Stimulated activated CD4-positive, alpha-beta T cell treated with anti-CD3 and anti-CD28 coated beads, Interleukin-4, amount 100 ng/mL, for 1 hour (primary cell): ENCODE data around the gene MYD88.

Experiments used
- DNase-seq: peaks from one replicate; pipeline ENCODE4 v3.0.0-alpha.2; 2020

The MYD88 gene

DNA sequence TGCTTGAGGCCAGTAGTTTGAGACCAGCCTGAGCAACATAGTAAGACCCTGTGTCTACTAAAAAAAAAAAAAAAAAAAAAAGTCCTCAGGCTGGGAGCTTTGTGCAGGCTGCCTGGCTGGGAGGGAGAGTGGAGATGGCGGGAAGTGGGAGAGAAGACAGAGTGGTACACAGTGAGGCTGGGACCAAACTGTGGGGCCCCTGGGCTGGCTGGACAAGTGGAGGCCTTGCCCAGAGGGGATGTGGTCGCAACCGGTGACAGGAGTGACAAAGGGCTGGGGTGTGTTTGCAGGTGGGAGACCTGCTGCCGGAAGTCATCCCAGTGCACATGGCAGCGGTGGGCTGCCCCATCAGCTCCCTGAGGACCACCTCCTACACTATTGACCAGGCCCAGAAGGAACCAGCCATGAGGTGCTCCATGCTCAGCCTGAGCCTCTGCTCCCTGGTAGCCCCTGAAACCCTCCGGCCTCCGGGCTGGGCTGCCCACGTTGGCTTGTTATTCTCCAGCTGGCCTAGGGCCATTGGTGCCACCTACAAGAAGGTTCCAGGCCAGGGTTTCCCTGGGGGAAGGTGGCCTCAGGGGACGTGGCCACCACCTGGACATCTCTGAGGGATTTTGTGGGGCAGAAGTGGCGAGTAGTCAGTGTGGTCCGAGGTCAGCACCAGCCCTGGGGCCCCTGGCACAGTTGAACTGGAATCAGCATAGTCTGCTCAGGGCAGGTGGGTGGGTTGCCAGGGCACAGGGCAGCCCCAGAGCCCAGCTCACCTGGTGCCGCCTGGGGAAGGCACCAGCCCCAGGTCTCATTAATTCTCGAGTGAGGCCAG, 24.2 kb upstream of the MYD88 start:
- DNase-seq: no peak

DNA sequence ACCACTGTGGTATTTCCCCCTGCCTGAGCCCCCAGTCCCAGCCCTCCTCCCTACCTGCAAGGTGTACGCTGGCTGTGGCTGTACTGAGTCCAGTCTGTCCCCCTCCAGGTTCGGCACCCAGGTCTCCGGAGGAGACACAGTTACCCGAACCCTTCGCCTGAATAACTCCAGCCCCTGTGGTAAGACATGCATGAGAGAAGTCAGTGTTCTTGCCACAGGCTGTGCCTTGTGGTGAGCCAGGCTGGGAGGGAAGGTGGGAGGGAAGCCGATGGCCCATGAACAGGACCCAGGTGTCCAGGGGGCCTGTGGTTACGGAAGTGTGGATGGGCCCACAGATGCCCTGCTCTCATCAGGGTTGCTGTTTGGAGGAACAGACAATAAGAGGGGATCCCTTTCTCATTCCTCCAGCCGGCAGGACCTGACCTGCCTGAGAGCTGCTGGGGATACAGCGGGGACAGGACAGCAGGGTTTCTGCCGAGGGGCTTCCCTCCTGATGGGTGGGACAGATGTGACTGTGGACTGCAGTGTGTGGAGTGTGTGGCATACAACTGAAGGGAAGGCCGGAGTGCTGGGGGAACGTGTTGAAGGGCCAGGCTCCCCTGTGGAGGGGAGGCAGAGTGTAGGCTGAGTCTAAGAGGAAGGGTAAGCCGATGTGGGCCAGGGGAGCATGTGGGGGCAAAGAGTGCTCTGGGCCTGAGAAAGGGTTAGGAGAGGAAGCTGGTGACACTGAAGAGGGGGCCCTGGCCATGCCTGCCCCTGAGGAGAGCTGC, 23.4 kb upstream of the MYD88 start:
- DNase-seq: no peak

DNA sequence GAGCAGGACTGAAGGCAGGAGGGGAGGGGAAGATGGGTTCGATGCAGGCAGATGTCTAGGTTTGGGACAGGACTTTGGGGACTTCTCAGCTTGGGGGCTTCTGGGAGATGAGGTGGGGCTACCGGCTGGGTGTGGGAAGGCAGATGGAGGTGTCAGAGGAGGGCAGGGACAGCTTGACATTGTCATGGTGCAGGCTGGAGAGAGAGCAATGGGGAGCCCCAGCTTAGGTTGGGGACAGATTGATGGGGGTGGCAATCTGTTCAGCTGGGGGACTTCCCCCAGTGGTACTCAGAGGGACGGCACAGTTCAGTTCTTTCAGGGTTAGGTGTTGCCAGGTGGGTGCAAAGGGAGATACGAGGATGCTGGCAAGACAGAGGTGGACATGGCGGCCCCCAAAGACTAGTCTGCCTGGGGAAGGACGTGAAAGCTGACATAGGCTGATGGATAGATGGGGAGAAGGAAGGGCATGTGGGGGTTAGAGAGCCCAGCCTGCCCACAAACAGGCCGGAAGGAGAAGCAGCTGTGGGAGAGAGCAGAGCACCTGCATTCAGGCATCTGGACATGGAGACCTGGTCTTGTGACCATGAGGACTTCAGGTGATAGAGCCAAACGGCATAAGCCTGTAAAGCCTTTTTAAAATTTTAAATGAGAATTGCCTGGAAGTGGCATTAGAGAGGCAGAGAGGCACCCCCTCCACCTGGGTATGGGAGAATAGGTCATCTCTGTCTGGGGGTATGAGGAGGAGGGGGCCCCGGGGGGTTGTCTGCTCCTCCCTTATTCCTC, 22.6 kb upstream of the MYD88 start:
- no peak for DNase-seq

DNA sequence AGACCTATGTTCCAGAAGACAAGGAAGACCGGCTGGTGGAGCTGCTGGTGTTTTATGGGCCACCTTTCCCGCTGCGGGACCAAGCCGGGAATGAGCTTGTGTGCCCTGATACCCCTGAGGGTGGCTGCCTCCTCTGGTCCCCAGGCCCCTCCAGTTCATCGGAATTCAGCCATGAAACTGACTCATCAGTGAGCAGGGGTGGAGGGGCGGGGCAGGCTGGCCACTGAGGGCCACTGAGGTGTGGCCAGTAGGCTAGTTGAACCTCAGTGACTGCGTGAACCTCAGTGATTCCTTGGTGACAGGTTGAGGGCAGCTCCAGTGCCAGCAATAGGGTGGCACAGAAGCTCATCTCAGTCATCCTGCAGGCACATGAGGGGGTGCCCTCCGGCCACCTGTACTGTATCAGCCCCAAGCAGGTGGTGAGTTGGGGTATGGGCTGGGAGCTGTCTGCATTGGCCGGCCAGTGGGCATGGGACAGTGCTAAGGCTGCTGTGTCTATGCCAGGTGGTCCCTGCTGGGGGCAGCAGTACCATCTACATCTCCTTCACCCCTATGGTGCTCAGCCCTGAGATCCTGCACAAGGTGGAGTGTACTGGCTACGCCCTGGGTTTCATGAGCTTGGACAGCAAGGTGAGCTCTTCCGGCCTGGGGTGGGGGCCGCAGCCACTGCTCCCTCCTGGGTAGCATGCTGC, 21.8 kb upstream of the MYD88 start:
- DNase-seq: no peak

DNA sequence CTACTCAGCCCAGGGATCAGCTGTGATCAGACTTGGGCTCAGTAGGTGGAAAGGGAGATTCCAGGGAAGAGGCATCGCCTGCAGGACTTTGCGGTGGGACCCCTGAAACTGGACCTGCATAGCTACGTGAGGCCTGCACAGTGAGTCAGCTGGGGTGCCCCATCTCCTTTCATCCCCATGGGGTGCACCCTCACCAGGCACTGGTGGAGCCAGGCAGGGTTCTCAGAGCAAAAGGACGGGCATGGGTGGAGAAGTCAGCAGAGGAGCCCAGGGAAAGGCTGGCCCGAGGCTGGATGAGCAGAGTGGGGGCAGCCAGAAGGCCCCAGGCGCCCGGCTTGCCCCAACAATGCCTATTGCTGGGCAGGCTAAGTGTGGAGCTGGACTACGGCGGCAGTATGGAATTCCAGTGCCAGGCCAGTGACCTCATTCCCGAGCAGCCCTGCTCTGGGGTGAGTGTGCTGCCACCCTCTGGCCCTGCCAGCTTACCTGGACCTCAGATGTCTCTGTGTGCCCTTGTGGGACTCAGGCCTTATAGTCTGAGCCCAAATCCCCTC, 21.2 kb upstream of the MYD88 start:
- DNase-seq: no peak

DNA sequence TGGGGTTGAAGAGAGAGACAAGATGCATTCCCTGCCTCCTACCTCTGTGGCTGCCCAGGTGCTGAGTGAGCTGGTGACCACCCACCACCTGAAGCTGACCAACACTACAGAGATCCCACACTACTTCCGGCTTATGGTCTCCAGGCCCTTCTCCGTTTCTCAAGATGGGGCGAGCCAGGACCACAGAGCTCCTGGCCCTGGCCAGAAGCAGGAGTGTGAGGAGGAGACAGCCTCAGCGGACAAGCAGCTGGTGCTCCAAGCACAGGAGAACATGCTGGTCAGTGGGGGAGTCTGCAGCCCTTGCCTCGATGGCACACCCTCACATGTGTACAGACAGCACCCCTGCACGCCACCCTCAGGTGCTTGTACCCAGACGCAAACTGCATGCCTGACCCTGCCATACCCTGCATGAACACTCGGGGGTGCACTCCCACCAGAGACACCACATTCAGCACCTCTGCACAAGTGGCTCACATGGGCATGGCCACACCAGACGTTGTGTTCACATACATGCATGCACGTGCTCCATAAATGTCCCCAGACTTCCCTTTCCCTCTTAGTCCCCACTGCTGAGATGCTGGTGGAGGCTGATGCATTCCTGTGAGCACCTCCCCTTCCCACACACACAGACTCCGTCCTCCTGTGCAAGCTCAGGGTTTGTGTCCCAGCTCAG, 20.6 kb upstream of the MYD88 start:
- peak; percentile 74 for DNase-seq

DNA sequence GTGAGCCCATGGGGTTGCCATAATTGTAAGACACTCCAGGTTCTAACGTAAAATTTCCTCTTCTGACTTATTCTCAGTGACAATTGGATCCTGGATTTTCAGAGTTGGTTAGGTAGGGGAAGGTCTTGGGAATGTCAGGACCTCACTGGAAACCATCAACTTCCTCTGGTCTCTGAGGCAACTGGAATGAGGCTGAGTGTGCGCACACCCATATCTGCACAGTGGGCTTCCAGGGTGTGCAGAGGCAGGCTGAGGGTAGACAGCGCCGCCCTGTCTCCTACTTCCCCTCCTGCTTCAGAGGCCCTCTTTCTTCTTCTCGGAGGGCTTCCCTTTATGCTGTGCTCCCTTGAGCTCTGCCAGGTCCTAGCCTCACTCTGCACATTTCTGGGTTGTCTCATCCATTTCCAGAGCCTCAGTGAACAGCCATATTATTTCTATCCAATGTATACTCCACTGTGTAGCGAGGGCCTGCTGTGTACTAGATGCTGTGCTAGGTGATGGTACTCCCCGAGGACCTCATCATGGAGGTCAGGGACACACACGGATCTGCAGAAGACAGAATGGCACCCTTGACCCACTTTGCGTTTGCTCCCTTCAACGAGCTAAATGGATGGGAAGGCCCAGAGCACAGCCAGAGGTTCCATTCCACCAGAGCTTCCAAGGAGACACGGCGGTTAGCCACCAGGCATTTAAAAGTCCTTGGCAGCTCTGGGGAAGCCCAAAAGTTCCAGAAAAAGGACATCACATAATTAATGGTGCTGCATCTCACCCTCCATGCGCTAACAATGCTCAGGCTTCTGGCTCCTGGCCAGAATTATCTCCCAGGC, 19.8 kb upstream of the MYD88 start:
- DNase-seq: no peak

DNA sequence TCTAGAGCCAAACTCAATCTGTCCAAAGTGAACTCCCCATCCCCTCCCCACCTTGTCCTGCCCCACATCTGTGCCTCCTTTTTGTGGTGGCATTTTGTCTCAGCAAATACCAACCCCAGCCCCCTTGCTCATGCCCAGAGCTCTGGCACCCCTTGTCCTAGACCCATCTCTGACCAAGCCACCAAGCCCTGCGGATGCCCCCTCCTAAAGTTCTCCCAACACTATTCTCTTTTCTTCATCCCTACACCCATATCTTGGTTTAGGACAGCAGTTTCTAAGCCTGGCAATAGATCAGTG, 19.3 kb upstream of the MYD88 start:
- DNase-seq: no peak

DNA sequence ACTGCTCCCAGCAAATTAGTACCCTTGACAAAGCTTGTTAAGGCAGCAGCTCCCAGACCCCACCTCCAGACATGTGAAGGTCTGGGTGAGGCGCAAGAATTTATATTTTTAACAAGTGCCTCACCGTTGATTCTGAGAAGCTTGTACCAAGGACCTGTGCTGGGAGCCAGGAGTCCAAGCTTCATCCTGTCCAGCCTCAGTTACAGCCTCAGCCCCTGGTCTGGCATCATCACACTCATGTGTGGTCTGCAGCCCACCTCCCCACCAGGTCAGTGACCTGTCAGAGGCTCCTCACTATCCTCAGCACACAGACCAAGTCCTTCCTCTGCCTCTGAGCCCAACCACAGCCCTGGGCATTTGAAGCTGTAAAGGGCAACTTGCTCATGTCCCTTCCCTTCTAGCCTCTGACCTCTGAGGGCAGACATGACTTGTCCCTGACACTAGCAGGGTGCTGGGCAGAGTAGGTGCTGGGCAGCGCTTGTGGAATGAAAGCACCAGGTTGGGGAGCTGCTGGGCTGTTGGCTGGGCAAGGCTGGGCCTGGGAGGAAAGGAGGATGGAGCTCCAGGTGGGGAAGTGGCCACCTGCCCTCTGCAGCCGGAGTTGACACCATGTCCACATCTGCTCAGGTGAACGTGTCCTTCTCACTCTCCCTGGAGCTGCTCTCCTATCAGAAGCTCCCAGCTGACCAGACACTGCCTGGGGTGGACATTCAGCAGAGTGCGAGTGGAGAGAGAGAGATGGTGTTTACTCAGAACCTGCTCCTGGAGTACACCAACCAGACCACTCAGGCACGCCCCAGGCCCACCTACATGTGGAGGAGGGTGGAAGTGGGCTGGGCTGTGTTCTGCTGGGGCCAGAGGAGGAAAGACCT, 18.4 kb upstream of the MYD88 start:
- DNase-seq: no peak

DNA sequence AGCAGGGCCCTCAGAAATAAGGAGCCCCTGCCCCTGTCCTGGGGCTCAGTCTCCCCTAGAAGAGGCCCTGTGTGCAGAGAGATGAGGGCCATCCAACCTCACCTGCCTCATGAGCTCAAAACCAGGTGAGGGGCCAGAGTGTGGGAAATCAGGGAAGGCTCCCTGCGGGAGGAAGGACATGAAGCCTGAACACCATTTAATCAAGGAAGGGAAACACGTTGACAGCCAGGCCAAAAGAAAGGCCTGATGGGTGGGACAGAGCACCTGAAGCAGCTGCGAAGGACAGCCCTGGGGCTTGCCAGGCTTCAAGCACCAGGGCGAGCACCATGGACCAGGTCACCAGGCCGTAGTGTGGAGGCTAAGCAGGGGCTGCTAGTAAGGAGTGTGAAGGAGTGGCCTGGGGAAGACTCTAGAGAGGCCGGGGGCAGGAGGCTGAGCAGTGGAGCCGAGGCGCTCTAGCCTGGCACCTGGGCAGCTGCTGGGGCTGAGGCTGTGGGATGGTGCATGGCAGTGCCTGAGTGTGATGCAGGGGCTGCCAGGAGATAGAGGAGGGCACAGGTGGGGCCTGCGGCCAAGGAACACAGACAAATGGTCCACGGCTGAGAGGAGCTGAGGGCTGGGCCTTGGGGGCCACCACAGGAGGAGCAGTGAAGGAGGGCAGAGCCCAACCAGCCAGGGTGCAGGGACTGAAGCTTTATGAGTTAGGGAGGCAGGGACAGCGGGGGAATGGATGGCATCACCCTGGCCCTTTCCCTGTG, 17.6 kb upstream of the MYD88 start:
- DNase-seq: no peak

DNA sequence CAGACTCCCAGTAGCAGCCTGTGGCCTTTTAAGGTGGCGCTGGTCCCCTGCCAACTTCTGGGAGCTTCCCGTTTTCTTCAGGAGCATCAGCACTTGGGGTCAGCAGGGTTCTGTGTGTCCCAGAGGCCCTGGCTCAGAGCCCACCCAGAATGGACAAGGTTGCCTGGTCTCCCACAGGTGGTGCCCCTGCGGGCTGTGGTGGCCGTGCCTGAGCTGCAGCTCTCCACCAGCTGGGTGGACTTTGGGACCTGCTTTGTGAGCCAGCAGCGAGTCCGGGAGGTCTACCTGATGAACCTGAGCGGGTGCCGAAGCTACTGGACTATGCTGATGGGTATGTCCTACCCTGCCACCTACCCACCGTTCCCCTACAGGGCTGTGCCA, 17.0 kb upstream of the MYD88 start:
- no peak for DNase-seq

DNA sequence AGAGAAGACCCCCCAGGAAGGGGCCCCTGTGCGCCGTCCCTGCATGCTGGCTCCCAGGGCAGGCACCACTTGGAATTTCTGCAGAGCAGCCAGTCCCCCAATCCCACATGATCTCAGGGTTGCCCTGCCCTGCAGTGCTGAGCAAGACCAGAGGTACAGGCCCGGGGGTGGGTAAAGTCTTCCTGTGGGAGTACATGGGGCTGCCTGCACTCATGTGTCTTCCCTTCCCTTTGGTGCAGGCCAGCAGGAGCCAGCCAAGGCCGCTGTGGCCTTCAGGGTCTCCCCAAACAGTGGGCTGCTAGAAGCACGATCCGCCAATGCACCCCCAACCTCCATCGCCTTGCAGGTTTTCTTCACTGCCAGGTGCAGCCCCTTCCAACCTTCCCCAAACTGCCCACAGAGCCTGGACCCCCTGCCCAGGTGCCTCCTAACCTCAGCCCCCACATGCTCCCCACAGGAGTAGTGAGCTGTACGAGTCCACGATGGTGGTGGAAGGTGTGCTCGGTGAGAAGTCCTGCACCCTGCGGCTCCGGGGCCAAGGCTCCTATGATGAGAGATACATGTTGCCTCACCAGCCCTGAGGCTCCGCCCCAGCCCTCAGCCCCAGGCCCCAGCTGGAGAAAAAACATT, 16.5 kb upstream of the MYD88 start:
- DNase-seq: no peak

DNA sequence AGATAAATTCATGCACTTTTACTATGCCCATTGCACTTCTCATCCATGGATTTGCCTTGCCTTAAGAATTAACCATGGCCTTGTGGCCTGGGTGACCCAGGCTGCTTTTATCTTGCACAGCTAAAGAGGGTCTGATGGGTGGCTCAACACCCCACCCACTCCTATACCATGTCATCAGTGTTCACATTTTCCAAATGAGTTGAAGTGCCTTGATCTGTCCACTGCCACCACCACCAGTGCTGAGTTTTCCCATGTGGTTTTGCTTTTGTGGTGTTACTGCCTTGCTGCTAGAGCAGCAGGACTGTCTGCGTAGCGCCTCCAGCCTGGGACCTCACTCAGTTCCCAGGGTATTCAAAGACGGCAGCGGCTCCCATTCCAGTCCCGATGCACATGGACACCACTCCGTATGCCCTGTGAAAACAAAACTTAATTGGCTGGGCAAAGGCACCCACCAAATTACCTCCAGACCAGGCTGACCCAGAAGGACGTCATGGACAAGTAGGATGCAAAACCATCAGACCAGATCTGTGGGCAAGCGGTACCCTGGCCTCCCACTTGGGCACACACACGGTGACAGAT, 15.7 kb upstream of the MYD88 start:
- DNase-seq: no peak

DNA sequence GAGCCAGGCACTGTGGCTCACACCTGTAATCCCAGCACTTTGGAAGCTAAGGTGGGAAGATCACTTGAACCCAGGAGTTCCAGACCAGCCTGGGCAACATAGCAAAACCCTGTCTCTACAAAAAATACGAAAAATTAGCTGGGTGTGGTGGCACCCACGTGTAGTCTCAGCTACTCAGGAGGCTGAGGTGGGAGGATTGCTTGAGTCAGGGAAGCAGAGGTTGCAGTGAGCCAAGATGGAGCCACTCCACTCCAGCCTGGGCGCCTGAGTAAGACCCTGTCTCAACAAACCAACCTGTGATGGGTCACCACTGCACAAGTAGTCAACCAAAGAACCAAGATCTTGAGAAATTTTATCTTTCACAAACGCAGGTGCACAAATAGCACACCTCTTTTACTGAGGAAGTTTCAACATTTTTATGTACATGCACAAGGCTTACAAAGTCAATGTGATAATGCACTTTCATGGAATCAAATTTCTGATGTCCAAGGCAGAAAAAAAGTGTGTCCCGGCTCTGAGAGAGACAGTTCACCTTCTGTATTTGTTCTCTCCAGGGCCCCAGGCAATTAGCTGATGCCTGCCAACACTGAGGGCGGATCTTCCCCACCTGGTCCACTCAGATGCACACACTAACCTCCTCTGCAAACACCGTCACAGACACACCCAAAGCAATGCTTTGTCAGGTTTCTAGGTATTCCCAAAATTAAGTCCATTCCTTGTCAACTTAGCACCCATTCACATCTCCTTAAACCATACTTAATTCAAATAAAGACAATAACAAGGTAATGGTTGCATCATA, 13.9 kb upstream of the MYD88 start:
- DNase-seq: no peak

DNA sequence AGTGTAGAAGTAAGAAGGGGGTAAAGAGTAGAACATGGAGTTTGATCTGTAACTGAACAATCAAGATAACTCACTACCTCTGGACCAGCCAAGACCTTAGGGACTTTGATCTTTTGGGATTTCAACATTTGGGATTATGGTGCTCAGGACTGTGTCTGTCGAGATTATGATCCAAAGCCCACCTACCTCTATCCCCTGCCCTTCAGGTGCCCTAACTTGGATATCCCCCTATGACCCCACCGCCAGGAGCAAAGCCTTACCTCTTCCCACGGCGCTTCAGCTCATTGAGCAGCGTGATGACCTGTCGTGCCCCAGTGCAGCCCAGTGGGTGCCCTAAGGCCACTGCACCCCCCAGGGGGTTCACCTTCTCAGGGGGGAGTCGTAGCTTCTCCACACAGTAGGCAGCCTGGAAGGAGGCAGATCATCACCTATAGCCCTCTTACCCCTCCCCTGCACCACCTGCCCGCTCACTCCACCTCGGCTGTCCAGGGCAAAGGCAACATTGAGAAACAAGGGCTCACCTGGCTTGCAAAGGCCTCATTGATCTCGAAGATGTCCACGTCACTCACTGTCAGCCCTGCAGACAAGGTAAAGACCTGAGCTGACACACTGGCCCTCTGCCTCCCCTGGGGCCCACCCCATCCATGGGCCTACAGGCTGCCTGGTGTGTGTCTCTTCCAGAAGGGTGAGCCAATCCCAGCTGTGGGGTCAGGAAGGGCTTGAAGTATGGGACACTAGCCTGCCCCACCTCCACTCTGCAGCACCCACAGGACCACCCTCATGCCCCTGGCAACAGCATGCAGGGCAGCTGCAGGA, 12.9 kb upstream of the MYD88 start:
- DNase-seq: no peak

DNA sequence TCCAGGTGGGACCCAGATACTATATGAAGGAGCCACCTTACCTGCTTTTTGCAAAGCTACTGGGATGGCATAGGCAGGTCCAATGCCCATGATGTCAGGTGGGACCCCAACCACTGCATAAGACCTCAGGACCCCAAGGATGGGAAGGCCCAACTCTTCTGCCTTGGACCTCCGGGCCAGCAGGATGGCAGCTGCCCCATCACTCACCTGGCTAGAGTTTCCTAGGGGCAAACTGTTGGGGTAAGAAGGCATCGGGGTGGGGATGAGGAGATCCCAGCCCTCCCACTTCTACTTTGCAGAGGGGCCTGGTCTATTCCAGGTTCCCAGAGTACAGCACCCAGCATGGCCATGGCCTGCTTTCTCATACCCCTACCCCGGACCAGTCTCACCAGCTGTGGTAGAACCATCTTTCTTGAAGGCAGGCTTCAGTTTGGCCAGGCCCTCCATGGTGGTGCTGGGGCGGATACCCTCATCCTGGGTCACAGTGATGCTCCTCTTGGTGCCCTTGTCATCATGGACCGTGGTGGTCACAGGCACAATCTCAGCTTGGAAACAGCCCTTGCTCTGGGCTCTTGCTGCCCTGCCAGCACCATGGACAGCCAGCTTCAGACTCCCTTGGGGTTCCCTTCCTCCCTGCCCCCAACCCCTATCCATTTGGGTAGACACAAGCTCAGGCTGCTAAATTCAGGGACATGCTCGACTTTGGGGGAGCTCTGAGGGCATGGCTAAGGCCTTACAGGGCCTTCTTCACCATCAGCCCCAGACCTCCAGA, 12.2 kb upstream of the MYD88 start:
- DNase-seq: no peak
